Right lobe of liver (tissue), 4 donors: ENCODE measurements around the gene GH1.

ENCODE experiments used
- POLR2A ChIP-seq: fragments of 450-650 bp; IDR thresholded peaks from one replicate; pipeline ENCODE4 v1.6.1; 2017; ENCODE audit warnings: antibody characterized with exemption, mild to moderate bottlenecking
- TF ChIP-seq, protein P1 (sequence below), 4 donors: fragments of 200-600 bp in 3 of 4; fragments of 450-650 bp in 1 of 4; IDR thresholded peaks; one replicate each; pipeline versions ENCODE4 v1.5.1 to v1.8.0; 2016 to 2022; ENCODE audit warnings: antibody characterized with exemption in 4 of 4, mild to moderate bottlenecking in 2 of 4
- donor health status: DM: no; HTN: no; CAD: no.
- donor health status: DM: no; HTN: no; CAD: no.
- donor health status: DM: no; HTN: yes; CAD: no.

DNA sequence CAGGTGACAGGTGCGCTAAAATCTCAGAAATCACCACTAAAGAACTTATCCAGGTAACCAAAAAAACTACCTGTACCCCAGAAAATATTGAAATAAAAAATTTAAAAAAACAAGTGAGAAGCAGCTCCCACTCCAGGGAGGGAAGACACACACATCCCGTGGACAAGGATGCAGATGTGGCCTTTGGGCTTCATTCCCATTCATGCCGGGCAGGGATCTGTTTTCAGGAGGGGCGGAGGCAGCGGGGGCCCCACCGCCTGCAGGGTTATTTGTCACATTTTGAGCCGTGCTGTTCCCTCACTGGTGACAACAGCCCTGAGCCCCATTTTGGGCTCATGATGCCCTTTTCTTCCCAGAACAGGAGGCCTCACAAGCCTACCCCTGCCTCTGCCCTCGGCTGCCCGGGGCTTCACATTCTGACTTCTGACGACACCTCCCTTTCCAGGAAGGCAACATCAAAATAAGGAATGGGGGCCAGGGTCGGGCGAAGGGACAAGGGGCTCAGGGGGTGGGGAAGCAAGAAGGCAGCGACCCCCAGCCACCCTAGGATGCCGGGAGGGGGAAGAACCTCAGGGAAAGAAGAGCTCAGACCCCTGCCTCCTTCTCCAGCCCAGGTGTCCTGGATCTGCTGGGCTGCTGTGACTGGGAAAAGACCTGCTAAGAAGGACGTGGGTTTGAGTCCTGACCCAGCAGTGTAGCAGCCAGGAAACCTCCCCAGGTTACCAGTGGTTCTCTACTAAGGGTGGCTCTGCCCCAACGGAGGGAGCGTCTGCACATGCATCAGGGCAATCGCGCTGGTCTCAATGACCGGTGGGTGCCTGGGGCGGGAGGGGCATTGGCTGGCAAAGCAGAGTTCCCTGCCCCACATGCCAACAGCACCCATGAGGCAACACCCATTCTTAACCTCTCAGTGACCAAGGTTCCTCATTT lies 15.8 kb upstream of the GH1 start:
- TF ChIP-seq, protein P1, sequence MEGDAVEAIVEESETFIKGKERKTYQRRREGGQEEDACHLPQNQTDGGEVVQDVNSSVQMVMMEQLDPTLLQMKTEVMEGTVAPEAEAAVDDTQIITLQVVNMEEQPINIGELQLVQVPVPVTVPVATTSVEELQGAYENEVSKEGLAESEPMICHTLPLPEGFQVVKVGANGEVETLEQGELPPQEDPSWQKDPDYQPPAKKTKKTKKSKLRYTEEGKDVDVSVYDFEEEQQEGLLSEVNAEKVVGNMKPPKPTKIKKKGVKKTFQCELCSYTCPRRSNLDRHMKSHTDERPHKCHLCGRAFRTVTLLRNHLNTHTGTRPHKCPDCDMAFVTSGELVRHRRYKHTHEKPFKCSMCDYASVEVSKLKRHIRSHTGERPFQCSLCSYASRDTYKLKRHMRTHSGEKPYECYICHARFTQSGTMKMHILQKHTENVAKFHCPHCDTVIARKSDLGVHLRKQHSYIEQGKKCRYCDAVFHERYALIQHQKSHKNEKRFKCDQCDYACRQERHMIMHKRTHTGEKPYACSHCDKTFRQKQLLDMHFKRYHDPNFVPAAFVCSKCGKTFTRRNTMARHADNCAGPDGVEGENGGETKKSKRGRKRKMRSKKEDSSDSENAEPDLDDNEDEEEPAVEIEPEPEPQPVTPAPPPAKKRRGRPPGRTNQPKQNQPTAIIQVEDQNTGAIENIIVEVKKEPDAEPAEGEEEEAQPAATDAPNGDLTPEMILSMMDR (IDR thresholded peaks at IDR 0.05): no peak
- TF ChIP-seq POLR2A: no peak
